GM15510 (cell line): Measurements from ENCODE around the gene NRF1.

Experiments used
- POLR2A ChIP-seq: IDR thresholded peaks from 3 replicates; pipeline ENCODE4 v1.6.1; 2011; ENCODE audit warnings: borderline replicate concordance; ENCODE audit not compliant: insufficient read length; ENCODE audit errors: extremely low read depth

The NRF1 gene

GRCh38 chr7:129702761-129703338 lies 91.3 kb downstream of the NRF1 start:
- TF ChIP-seq POLR2A: no peak

GRCh38 chr7:129703751-129704150 lies 92.2 kb downstream of the NRF1 start:
- TF ChIP-seq POLR2A: no peak

- no peak for TF ChIP-seq POLR2A
Measured at GRCh38 chr7:129707910-129708499, 96.5 kb downstream of the NRF1 start.

GRCh38 chr7:129713544-129713943 lies 102.0 kb downstream of the NRF1 start:
- TF ChIP-seq POLR2A: no peak

GRCh38 chr7:129714514-129715063 lies 103.1 kb downstream of the NRF1 start:
- no peak for TF ChIP-seq POLR2A

- TF ChIP-seq POLR2A: no peak
Measured at GRCh38 chr7:129719980-129720732, 108.6 kb downstream of the NRF1 start.

- no peak for TF ChIP-seq POLR2A
Measured at GRCh38 chr7:129721068-129721467, 109.5 kb downstream of the NRF1 start.

- TF ChIP-seq POLR2A: no peak
Measured at GRCh38 chr7:129723679-129724078, 112.2 kb downstream of the NRF1 start.

GRCh38 chr7:129724796-129725195 lies 113.3 kb downstream of the NRF1 start:
- TF ChIP-seq POLR2A: no peak

GRCh38 chr7:129728875-129729467 lies 117.5 kb downstream of the NRF1 start:
- no peak for TF ChIP-seq POLR2A

- no peak for TF ChIP-seq POLR2A
Measured at GRCh38 chr7:129729511-129729910, 118.0 kb downstream of the NRF1 start.

GRCh38 chr7:129730159-129730558 lies 118.6 kb downstream of the NRF1 start:
- no peak for TF ChIP-seq POLR2A

GRCh38 chr7:129734400-129734799 lies 122.9 kb downstream of the NRF1 start:
- no peak for TF ChIP-seq POLR2A

GRCh38 chr7:129739427-129739826 lies 127.9 kb downstream of the NRF1 start:
- TF ChIP-seq POLR2A: no peak
